PC-3 (cell line): Measurements from ENCODE around the gene ANKRD29. TPM values are rescaled to one million over a fixed set of nuclear protein-coding genes. Genes with fewer than 3 reads are reported as not detected.

Source experiments
- ATAC-seq: fragments of 200-7000 bp; cut with Tn5 transposase; 2 replicates; pipeline ENCODE4 v1.9.1; 2020; ENCODE audit warnings: mild to moderate bottlenecking, moderate library complexity
- BruUV-seq: library from RNA; stranded (reverse); fragments of 400-500 nt; replicated peaks from 2 replicates; lab custom pipeline; 2021; lab: Mats Ljungman, UMichigan
- CTCF ChIA-PET: fragments of 300-600 bp; sonication (Branson Sonifier 250); formaldehyde crosslinking; loops from one replicate; lab custom pipeline; 2022; ENCODE audit warnings: antibody characterized with exemption; lab: Charles Lee
- POLR2A ChIA-PET: fragments of 300-600 bp; sonication (Branson Sonifier 250); formaldehyde crosslinking; loops from one replicate; lab custom pipeline; 2022; ENCODE audit warnings: antibody characterized with exemption; ENCODE audit not compliant: unreplicated experiment; lab: Charles Lee
- DNase-seq: peaks from one replicate; pipeline ENCODE4 v3.0.0-alpha.2; 2015
- H2AFZ ChIP-seq: fragments of 300-600 bp; sonication (generic); 2 replicates; pipeline ENCODE4 v1.6.0; 2016; ENCODE audit warnings: antibody characterized with exemption, low read length
- H3F3A ChIP-seq: fragments of 300-600 bp; sonication (generic); one replicate; pipeline ENCODE4 v1.6.0; 2017; ENCODE audit warnings: antibody characterized with exemption, low read length, control low read depth, mild to moderate bottlenecking; ENCODE audit not compliant: unreplicated experiment
- H3K27ac ChIP-seq: fragments of 300-600 bp; sonication (generic); 2 replicates; pipeline ENCODE4 v1.5.1; 2016; ENCODE audit warnings: mild to moderate bottlenecking, low read length
- H3K27me3 ChIP-seq: fragments of 300-600 bp; sonication (generic); 2 replicates; pipeline ENCODE4 v1.6.1; 2016; ENCODE audit warnings: low read length, mixed read lengths
- H3K36me3 ChIP-seq: fragments of 300-600 bp; sonication (generic); 2 replicates; pipeline ENCODE4 v1.6.1; 2016; ENCODE audit warnings: low read depth, mixed run types, low read length, mixed read lengths
- H3K4me1 ChIP-seq: fragments of 300-600 bp; sonication (generic); 2 replicates; pipeline ENCODE4 v1.5.1; 2016; ENCODE audit warnings: low read length; ENCODE audit not compliant: insufficient read depth
- H3K4me2 ChIP-seq: fragments of 300-600 bp; sonication (generic); 2 replicates; pipeline ENCODE4 v1.6.0; 2016; ENCODE audit warnings: low read length
- H3K4me3 ChIP-seq: fragments of 300-600 bp; sonication (generic); 2 replicates; pipeline ENCODE4 v1.5.1; 2016; ENCODE audit warnings: mild to moderate bottlenecking, low read length, mixed read lengths
- H3K79me2 ChIP-seq: fragments of 300-600 bp; sonication (generic); 2 replicates; pipeline ENCODE4 v1.6.1; 2017; ENCODE audit warnings: low read length, mixed read lengths
- H3K9ac ChIP-seq: fragments of 300-600 bp; sonication (generic); 2 replicates; pipeline ENCODE4 v1.6.0; 2016; ENCODE audit warnings: mild to moderate bottlenecking, low read length
- H3K9me2 ChIP-seq: fragments of 300-600 bp; sonication (generic); replicated peaks from 2 replicates; pipeline ENCODE4 v1.6.1; 2016; ENCODE audit warnings: mixed run types, low read length, mixed read lengths
- H3K9me3 ChIP-seq: fragments of 300-600 bp; sonication (generic); 2 replicates; pipeline ENCODE4 v1.6.1; 2016; ENCODE audit warnings: low read length, mixed read lengths
- H4K20me1 ChIP-seq: fragments of 300-600 bp; sonication (generic); 2 replicates; pipeline ENCODE4 v1.6.1; 2016; ENCODE audit warnings: low read length, mixed read lengths
- EZH2 ChIP-seq: fragments of 300-600 bp; sonication (generic); IDR thresholded peaks from one replicate; pipeline ENCODE4 v1.6.1; 2017; ENCODE audit warnings: antibody characterized with exemption, mild to moderate bottlenecking, low read length; ENCODE audit not compliant: unreplicated experiment
- EZH2phosphoT487 ChIP-seq: fragments of 300-600 bp; sonication (generic); IDR thresholded peaks from 2 replicates; pipeline ENCODE4 v1.6.1; 2018; ENCODE audit warnings: mild to moderate bottlenecking, antibody characterized with exemption, low read length, borderline replicate concordance
- intact Hi-C: fragments of 100-400 bp; cut with micrococcal nuclease; formaldehyde crosslinking; loops from 2 replicates; pipeline ENCODE4 v1.9.0; 2023
- total RNA-seq: library from RNA; depleted of rRNA; stranded (reverse); fragments of >200 nt; gene quantifications from 2 replicates; pipeline ENCODE4 v1.2.3, GENCODE V29; 2014
- TF ChIP-seq, protein P1 (sequence below): fragments of 300-600 bp; sonication (generic); conservative IDR thresholded peaks from 2 replicates; pipeline ENCODE4 v1.5.1; 2017; ENCODE audit warnings: antibody characterized with exemption, low read depth, mild to moderate bottlenecking, low read length

The ANKRD29 gene
- total RNA-seq, 1 experiment from 2014 or later, result 31.0 TPM

DNA sequence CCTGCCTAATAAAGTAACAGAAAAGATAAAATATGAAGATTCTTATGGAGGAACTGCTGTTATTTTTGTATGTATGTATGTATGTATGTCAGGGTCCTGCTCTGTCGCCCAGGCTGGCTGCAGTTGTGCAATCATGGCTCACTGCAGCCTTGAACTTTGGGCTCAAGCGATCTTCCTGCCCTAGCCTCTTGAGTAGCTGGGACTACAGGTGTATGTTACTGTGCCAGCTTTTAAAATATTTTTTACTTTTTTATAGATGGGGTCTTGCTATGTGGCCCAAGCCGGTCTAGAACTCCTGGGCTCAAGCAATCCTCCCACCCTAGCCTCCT is 26.7 kb downstream of the ANKRD29 start:
- no peaks in the 10 kb centered on the region for H3K9me3 ChIP-seq
- ChIA-PET CTCF (no interaction called here), POLR2A (no interaction called here)
- H3F3A ChIP-seq, result no peaks in the 10 kb centered on the region
- no peak overlapping the region for H2AFZ ChIP-seq
- H3K27me3 ChIP-seq, result no peaks in the 10 kb centered on the region
- H3K4me3 ChIP-seq, result no peak overlapping the region
- DNase-seq (no peak), ATAC-seq (no peak)
- H3K4me1 ChIP-seq, result peaks cover 15% of the 10 kb centered on the region
- peak overlapping the region; percentile 18; the same call in 1 of the 2 replicates for H3K9ac ChIP-seq
- no peaks in the 10 kb centered on the region for H3K9me2 ChIP-seq
- BruUV-seq, result TSS peak; percentile 69
- intact Hi-C loops, result no loop called here
- no peaks in the 10 kb centered on the region for H3K79me2 ChIP-seq
- TF ChIP-seq EZH2phosphoT487 (no peak), EZH2 (no peak)
- TF ChIP-seq, protein P1, sequence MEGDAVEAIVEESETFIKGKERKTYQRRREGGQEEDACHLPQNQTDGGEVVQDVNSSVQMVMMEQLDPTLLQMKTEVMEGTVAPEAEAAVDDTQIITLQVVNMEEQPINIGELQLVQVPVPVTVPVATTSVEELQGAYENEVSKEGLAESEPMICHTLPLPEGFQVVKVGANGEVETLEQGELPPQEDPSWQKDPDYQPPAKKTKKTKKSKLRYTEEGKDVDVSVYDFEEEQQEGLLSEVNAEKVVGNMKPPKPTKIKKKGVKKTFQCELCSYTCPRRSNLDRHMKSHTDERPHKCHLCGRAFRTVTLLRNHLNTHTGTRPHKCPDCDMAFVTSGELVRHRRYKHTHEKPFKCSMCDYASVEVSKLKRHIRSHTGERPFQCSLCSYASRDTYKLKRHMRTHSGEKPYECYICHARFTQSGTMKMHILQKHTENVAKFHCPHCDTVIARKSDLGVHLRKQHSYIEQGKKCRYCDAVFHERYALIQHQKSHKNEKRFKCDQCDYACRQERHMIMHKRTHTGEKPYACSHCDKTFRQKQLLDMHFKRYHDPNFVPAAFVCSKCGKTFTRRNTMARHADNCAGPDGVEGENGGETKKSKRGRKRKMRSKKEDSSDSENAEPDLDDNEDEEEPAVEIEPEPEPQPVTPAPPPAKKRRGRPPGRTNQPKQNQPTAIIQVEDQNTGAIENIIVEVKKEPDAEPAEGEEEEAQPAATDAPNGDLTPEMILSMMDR, result no peak
- H3K4me2 ChIP-seq, result no peak overlapping the region
- no peaks in the 10 kb centered on the region for H3K36me3 ChIP-seq
- peak overlapping the region; percentile 67 for H3K27ac ChIP-seq
- H4K20me1 ChIP-seq, result no peaks in the 10 kb centered on the region

DNA sequence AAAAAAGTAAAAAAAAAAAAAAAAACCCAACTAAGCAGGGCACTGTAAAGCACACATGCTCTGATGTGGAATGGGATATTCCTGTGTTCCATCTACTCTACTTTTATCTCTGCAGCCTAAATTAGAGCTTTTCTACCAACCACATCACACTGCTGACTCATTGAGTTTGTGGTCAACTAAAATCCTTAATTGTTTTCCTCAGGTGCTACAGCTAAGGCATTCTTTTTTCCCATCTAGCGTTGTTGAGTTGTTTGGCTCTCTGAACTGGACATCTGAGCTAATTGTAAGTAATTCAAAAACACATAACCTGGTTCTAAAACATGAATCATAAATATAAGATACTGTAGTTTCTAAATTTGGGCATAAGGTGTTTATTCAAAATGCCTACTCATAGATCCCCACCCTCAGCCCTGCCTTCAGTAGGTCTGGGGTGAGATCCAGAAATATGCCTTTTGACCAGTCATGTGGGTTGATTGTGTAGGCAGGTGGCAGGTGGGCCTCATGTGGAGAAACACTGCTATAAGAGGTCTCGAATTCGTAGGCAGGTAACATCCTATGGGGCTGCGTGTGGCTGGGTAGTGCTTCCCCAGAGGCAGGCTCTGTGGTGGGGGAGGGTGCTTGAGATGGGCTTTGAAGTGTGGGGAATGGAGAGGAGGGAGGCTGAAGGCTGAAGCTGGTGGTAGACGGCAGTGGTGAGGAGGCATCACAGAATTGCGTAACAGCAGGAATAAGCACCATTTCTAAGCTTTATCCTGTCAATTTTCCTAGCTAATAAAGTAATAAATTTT is 27.2 kb downstream of the ANKRD29 start:
- POLR2A ChIA-PET, result interaction anchor here (0.7 kb wide), 1 partner anchor 8 kb away, joined by 9 read pairs; no protein-coding TSS in a partner anchor
- Histone ChIP-seq H2AFZ (no peak overlapping the region), H3K9me3 (no peaks in the 10 kb centered on the region), H3K27me3 (no peaks in the 10 kb centered on the region), H3K36me3 (no peaks in the 10 kb centered on the region), H3K9ac (peak overlapping the region; percentile 18; the same call in 1 of the 2 replicates), H3K4me1 (peaks cover 15% of the 10 kb centered on the region), H3K4me2 (peak overlapping the region; percentile 59), H3K9me2 (no peaks in the 10 kb centered on the region), H3K79me2 (no peaks in the 10 kb centered on the region), H3F3A (no peaks in the 10 kb centered on the region), H4K20me1 (no peaks in the 10 kb centered on the region), H3K27ac (peak overlapping the region; percentile 67), H3K4me3 (no peak overlapping the region)
- CTCF ChIA-PET, result interaction anchor here (0.7 kb wide), 1 partner anchor 84 kb away, joined by 4 read pairs; no protein-coding TSS in a partner anchor
- TF ChIP-seq EZH2 (no peak), EZH2phosphoT487 (no peak)
- TF ChIP-seq, protein P1, result no peak
- peak; percentile 84 for ATAC-seq
- no TSS peak for BruUV-seq
- peak; percentile 68 for DNase-seq
- intact Hi-C loops, result no loop called here

DNA sequence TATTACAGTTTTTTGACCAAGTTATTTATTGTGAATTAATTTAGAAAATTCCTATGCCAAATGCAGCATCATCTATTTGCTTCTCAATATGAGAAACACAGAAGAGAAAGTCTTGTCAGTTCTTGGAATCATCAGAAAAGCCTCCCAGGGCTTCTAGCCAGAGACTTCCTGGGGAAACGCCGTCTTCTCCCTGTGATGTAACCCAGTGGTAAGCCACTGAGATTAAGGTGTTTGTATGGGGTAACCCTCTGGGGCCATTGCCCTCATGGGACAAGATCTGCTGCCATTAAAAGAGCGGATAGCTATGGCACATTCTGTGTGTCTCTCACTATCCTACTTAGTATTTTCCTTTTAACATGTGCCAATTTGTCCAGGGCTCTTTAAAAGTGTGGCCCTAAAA is 28.0 kb downstream of the ANKRD29 start:
- intact Hi-C loops, result no loop called here
- TF ChIP-seq, protein P1, result no peak
- TF ChIP-seq EZH2, result no peak

More for the DNA sequence above, 28.0 kb downstream of the ANKRD29 start:
- Histone ChIP-seq H3K27me3 (no peaks in the 10 kb centered on the region), H3K9me2 (no peaks in the 10 kb centered on the region), H3K27ac (peak overlapping the region; percentile 67), H3K36me3 (no peaks in the 10 kb centered on the region), H3F3A (no peaks in the 10 kb centered on the region), H3K4me3 (no peak overlapping the region), H4K20me1 (no peaks in the 10 kb centered on the region), H3K9ac (peak overlapping the region; percentile 18; the same call in 1 of the 2 replicates), H3K4me2 (peak overlapping the region; percentile 59; the same call in 1 of the 2 replicates), H3K9me3 (no peaks in the 10 kb centered on the region), H2AFZ (no peak overlapping the region), H3K79me2 (no peaks in the 10 kb centered on the region), H3K4me1 (peaks cover 19% of the 10 kb centered on the region)
- ChIA-PET CTCF (no interaction called here), POLR2A (no interaction called here)
- ATAC-seq (no peak), DNase-seq (no peak)
- no TSS peak for BruUV-seq
